Stimulated activated CD8-positive, alpha-beta memory T cell treated with anti-CD3 and anti-CD28 coated beads, Interleukin-12 subunit alpha, Interleukin-12 subunit beta, amount 100 ng/mL, for 4 hours (primary cell): ENCODE data around the gene TRIM23.

Experiments used
- DNase-seq: peaks from one replicate; pipeline ENCODE4 v3.0.0-alpha.2; 2020; ENCODE audit warnings: low read depth

Gene TRIM23

GRCh38 chr5:65563777-65564176, 60.4 kb downstream of the TRIM23 start:
- no peak for DNase-seq

- peak; percentile 87 for DNase-seq
Measured at GRCh38 chr5:65562731-65563701, 61.1 kb downstream of the TRIM23 start, which contains the start of the genes CENPK and PPWD1. Gene CENPK (minus strand): TSS chr5:65563168. CDS start chr5:65554907, 8,261 bp downstream. Gene PPWD1 (plus strand): TSS chr5:65563296. CDS start chr5:65563311, 15 bp downstream.

GRCh38 chr5:65556718-65557117, 67.4 kb downstream of the TRIM23 start:
- no peak for DNase-seq

- no peak for DNase-seq
Measured at GRCh38 chr5:65556181-65556580, 68.0 kb downstream of the TRIM23 start.

- DNase-seq: no peak
Measured at GRCh38 chr5:65555287-65555686, 68.8 kb downstream of the TRIM23 start.

- no peak for DNase-seq
Measured at GRCh38 chr5:65553941-65554340, 70.2 kb downstream of the TRIM23 start.

GRCh38 chr5:65548281-65548680, 75.9 kb downstream of the TRIM23 start:
- no peak for DNase-seq

GRCh38 chr5:65546141-65546540, 78.0 kb downstream of the TRIM23 start:
- DNase-seq: no peak

- DNase-seq: no peak
Measured at GRCh38 chr5:65544473-65544872, 79.7 kb downstream of the TRIM23 start.

GRCh38 chr5:65539827-65540226, 84.3 kb downstream of the TRIM23 start:
- DNase-seq: no peak
